ENCODE measurements around the gene ZBTB40.

DNA sequence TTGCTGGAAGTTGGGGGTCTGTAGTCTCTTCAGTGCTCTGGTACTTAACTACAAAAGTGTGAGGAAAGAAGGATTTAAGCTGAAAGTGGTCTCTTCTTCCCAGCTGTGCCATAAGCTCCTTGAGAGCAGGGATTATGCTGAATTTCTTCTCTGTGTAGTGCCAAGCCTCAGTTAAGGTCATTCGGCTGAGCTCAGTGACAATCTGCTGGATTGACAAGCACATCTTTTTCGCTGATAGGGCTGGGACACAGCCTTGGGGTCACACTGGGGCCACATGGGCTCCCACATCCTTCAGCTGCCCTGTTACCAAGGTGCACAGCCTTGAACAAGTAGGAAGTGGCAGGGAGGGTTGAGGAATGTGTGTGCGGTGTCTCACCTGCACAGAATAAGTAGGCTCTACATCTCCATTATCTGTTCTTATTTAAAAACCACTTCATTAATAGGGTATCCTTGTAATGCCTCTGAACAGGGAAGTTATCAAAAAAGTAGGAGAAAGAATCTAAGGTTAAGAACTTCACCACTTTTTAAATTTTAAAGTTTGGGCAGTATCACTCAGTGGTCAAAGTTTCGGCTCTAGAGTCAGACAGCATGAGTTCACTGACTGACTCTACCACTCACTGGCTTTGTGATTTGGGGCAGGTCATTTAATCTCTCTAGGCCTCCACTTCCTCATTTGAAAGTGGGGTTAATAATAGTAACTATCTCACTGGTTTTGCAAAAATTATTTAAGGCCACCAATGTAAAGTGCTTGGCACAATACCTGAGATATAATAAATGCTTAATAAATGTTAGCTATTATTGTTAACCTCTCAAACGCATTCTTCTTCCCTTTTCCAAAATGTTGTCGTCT, 10.3 kb downstream of the ZBTB40 start:
- TF ChIP-seq, protein P1, sequence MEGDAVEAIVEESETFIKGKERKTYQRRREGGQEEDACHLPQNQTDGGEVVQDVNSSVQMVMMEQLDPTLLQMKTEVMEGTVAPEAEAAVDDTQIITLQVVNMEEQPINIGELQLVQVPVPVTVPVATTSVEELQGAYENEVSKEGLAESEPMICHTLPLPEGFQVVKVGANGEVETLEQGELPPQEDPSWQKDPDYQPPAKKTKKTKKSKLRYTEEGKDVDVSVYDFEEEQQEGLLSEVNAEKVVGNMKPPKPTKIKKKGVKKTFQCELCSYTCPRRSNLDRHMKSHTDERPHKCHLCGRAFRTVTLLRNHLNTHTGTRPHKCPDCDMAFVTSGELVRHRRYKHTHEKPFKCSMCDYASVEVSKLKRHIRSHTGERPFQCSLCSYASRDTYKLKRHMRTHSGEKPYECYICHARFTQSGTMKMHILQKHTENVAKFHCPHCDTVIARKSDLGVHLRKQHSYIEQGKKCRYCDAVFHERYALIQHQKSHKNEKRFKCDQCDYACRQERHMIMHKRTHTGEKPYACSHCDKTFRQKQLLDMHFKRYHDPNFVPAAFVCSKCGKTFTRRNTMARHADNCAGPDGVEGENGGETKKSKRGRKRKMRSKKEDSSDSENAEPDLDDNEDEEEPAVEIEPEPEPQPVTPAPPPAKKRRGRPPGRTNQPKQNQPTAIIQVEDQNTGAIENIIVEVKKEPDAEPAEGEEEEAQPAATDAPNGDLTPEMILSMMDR (IDR thresholded peaks at IDR 0.05; ENCODE audit: low read depth, low read length), result no peak
- no peak for TF ChIP-seq EZH2phosphoT487 (IDR thresholded peaks at IDR 0.05; ENCODE audit: low read depth)

All from OCI-LY3 (cell line).